H1 (cell line): ENCODE results near the gene EHD4. TPM values are rescaled to one million over a fixed set of nuclear protein-coding genes. Genes with fewer than 3 reads are reported as not detected.

Source experiments
- EGR1 ChIP-seq: IDR thresholded peaks from 2 replicates; pipeline ENCODE4 v1.6.1; 2011; ENCODE audit warnings: low read depth, low read length, borderline replicate concordance
- HDAC6 ChIP-seq: IDR thresholded peaks from one replicate; pipeline ENCODE4 v1.7.1; 2012; ENCODE audit warnings: low read depth, mild to moderate bottlenecking, inconsistent platforms, low read length, moderate library complexity
- MAFK ChIP-seq: IDR thresholded peaks from 2 replicates; pipeline ENCODE4 v1.6.1; 2012; ENCODE audit warnings: low read depth, mild to moderate bottlenecking, improper control_type of control experiment, low read length
- TAF7 ChIP-seq: optimal IDR thresholded peaks from 2 replicates; pipeline ENCODE3; 2011; ENCODE audit warnings: low read depth, mild to moderate bottlenecking, inconsistent platforms, low read length, moderate library complexity, borderline replicate concordance
- polyA plus RNA-seq, 7 experiments: library from polyadenylated mRNA; depleted of rRNA in 3 of 7; stranded (reverse) in 5 of 7; unstranded in 2 of 7; fragments of >200 nt in 5 of 7; fragments of 200-250 nt in 2 of 7; gene quantifications; 1 replicate in 5 of 7; 2 replicates in 1 of 7; 4 replicates in 1 of 7; pipeline versions ENCODE4 v1.2.1 to v1.2.3, GENCODE V29; 2011 to 2013; ENCODE audit warnings: missing spikeins in 2 of 7, mixed read lengths in 2 of 7
- total RNA-seq: library from RNA; stranded (reverse); fragmentation: NEBNext Ultra II Directional; extraction: Animal tissue kit (Norgen Biotek cat#: 25700); gene quantifications from 2 replicates; pipeline ENCODE4 v1.2.1, GENCODE V29; 2021
- TF ChIP-seq, protein P1 (sequence below): fragments of 300-600 bp; sonication (generic); IDR thresholded peaks from 2 replicates; pipeline ENCODE4 v1.7.1; 2012; ENCODE audit warnings: low read length, moderate library complexity, mild to moderate bottlenecking, inconsistent platforms; ENCODE audit not compliant: insufficient replicate concordance
- TF ChIP-seq, protein P2 (sequence below): IDR thresholded peaks from 2 replicates; pipeline ENCODE4 v1.6.1; 2011; ENCODE audit warnings: low read length, improper control_type of control experiment

Gene EHD4
- total and polyA plus RNA-seq, 2 of the 8 experiments (the other 6 are each of a cell fraction or from before 2014, with no cell fraction given) = 17.5 to 24.5 TPM

DNA sequence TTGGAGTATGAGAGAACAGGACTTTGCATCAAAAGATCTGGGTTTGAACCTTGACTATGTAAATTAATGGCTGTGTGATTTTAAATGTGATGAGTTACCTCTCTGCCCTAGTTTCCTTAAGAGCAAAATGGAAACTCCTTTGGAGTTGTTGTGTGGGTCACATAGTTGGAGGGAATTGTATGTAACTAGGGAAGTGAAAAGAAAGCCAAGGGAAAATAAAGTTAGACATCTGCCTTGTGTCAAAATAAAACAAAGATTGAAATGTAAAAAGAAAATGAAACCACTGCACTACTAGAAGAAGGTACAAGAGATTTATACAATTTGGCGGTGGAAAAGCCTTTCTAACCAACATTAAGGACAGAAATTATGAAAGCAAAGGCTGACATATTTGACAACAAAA, 1.7 kb upstream of the EHD4 start (continued):
- TF ChIP-seq, protein P1, sequence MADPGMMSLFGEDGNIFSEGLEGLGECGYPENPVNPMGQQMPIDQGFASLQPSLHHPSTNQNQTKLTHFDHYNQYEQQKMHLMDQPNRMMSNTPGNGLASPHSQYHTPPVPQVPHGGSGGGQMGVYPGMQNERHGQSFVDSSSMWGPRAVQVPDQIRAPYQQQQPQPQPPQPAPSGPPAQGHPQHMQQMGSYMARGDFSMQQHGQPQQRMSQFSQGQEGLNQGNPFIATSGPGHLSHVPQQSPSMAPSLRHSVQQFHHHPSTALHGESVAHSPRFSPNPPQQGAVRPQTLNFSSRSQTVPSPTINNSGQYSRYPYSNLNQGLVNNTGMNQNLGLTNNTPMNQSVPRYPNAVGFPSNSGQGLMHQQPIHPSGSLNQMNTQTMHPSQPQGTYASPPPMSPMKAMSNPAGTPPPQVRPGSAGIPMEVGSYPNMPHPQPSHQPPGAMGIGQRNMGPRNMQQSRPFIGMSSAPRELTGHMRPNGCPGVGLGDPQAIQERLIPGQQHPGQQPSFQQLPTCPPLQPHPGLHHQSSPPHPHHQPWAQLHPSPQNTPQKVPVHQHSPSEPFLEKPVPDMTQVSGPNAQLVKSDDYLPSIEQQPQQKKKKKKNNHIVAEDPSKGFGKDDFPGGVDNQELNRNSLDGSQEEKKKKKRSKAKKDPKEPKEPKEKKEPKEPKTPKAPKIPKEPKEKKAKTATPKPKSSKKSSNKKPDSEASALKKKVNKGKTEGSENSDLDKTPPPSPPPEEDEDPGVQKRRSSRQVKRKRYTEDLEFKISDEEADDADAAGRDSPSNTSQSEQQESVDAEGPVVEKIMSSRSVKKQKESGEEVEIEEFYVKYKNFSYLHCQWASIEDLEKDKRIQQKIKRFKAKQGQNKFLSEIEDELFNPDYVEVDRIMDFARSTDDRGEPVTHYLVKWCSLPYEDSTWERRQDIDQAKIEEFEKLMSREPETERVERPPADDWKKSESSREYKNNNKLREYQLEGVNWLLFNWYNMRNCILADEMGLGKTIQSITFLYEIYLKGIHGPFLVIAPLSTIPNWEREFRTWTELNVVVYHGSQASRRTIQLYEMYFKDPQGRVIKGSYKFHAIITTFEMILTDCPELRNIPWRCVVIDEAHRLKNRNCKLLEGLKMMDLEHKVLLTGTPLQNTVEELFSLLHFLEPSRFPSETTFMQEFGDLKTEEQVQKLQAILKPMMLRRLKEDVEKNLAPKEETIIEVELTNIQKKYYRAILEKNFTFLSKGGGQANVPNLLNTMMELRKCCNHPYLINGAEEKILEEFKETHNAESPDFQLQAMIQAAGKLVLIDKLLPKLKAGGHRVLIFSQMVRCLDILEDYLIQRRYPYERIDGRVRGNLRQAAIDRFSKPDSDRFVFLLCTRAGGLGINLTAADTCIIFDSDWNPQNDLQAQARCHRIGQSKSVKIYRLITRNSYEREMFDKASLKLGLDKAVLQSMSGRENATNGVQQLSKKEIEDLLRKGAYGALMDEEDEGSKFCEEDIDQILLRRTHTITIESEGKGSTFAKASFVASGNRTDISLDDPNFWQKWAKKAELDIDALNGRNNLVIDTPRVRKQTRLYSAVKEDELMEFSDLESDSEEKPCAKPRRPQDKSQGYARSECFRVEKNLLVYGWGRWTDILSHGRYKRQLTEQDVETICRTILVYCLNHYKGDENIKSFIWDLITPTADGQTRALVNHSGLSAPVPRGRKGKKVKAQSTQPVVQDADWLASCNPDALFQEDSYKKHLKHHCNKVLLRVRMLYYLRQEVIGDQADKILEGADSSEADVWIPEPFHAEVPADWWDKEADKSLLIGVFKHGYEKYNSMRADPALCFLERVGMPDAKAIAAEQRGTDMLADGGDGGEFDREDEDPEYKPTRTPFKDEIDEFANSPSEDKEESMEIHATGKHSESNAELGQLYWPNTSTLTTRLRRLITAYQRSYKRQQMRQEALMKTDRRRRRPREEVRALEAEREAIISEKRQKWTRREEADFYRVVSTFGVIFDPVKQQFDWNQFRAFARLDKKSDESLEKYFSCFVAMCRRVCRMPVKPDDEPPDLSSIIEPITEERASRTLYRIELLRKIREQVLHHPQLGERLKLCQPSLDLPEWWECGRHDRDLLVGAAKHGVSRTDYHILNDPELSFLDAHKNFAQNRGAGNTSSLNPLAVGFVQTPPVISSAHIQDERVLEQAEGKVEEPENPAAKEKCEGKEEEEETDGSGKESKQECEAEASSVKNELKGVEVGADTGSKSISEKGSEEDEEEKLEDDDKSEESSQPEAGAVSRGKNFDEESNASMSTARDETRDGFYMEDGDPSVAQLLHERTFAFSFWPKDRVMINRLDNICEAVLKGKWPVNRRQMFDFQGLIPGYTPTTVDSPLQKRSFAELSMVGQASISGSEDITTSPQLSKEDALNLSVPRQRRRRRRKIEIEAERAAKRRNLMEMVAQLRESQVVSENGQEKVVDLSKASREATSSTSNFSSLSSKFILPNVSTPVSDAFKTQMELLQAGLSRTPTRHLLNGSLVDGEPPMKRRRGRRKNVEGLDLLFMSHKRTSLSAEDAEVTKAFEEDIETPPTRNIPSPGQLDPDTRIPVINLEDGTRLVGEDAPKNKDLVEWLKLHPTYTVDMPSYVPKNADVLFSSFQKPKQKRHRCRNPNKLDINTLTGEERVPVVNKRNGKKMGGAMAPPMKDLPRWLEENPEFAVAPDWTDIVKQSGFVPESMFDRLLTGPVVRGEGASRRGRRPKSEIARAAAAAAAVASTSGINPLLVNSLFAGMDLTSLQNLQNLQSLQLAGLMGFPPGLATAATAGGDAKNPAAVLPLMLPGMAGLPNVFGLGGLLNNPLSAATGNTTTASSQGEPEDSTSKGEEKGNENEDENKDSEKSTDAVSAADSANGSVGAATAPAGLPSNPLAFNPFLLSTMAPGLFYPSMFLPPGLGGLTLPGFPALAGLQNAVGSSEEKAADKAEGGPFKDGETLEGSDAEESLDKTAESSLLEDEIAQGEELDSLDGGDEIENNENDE = no peak
- TF ChIP-seq, protein P2, sequence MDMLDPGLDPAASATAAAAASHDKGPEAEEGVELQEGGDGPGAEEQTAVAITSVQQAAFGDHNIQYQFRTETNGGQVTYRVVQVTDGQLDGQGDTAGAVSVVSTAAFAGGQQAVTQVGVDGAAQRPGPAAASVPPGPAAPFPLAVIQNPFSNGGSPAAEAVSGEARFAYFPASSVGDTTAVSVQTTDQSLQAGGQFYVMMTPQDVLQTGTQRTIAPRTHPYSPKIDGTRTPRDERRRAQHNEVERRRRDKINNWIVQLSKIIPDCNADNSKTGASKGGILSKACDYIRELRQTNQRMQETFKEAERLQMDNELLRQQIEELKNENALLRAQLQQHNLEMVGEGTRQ = no peak
- TF ChIP-seq HDAC6 = no peak
- TF ChIP-seq TAF7 = no peak
- no peak for TF ChIP-seq MAFK
- TF ChIP-seq EGR1 = no peak
